Right cardiac atrium (tissue), 5 donors: ENCODE measurements around the gene WNT5B. TPM values are rescaled to one million over a fixed set of nuclear protein-coding genes. Genes with fewer than 3 reads are reported as not detected.

ENCODE experiments used
- ATAC-seq, 2 donors: fragments of 200-7000 bp; cut with Tn5 transposase; one replicate each; pipeline versions ENCODE4 v1.8.0 to v1.9.1; 2020; ENCODE audit warnings: moderate library complexity in 2 of 2, mild to moderate bottlenecking in 1 of 2
- DNase-seq, 3 donors: peaks; one replicate each; pipeline ENCODE4 v3.0.0-alpha.2; 2020
- H3K27ac ChIP-seq: one replicate; pipeline ENCODE4 v1.5.1; 2013; ENCODE audit warnings: mild to moderate bottlenecking, low read length, control low read depth, moderate library complexity
- H3K27me3 ChIP-seq: one replicate; pipeline ENCODE4 v1.6.1; 2013; ENCODE audit not compliant: control insufficient read depth, insufficient read depth
- H3K4me1 ChIP-seq: one replicate; pipeline ENCODE4 v1.6.1; 2013; ENCODE audit warnings: low read length; ENCODE audit not compliant: control insufficient read depth, insufficient read depth
- H3K4me3 ChIP-seq: one replicate; pipeline ENCODE4 v1.5.1; 2013; ENCODE audit warnings: low read length, control low read depth
- H3K9me3 ChIP-seq: one replicate; pipeline ENCODE4 v1.6.1; 2013; ENCODE audit warnings: low read length; ENCODE audit not compliant: control insufficient read depth
- WGBS: extraction: QIAGEN DNeasy Blood & Tissue Kit; methylation state at CpG from one replicate; pipeline ENCODE4 v1.1.7; 2013; 5-methylcytosine and 5-hydroxymethylcytosine counted together
- intact Hi-C, 4 donors: fragments of 100-400 bp; cut with DNase I; formaldehyde crosslinking; loops; one replicate each; pipeline versions ENCODE4 v1.11.0 to v1.14.0; 2022 to 2023
- polyA plus RNA-seq: library from polyadenylated mRNA; stranded (reverse); fragments of 200-250 nt; gene quantifications from one replicate; pipeline ENCODE4 v1.2.3, GENCODE V29; 2013
- total RNA-seq, 4 donors: library from RNA; stranded (reverse); fragmentation: NEBNext Ultra II Directional; extraction: Animal tissue kit (Norgen Biotek cat#: 25700); gene quantifications; one replicate each; pipeline ENCODE4 v1.2.1, GENCODE V29; 2021
- donor health status: healthy with polysubstance abuse.
- donor health status: DM: no; HTN: yes; CAD: no.
- donor health status: DM: no; HTN: no; CAD: no.
- donor health status: DM: no; HTN: yes; CAD: no; lungs with severe emphysema.
- donor health status: DM: yes; HTN: yes; CAD: no.

The WNT5B gene
- total and polyA plus RNA-seq, 5 donors: 1.7 to 3.6 (median 1.9) TPM

GRCh38 chr12:1590221-1590979, 38.6 kb upstream of the WNT5B start:
- ATAC-seq (peak; percentile 70 to 80), DNase-seq (peak; percentile 29 to 83 (median 70))
- no peaks in the 10 kb centered on the region for H3K9me3 ChIP-seq
- 19% methylated on average over 12 of the region's 12 CpGs for WGBS
- H3K4me1 ChIP-seq: peaks cover 7% of the 10 kb centered on the region
- intact Hi-C loops: no loop called here
- H3K4me3 ChIP-seq: peak overlapping the region; percentile 45
- no peaks in the 10 kb centered on the region for H3K27me3 ChIP-seq
- peak overlapping the region; percentile 86 for H3K27ac ChIP-seq

DNA sequence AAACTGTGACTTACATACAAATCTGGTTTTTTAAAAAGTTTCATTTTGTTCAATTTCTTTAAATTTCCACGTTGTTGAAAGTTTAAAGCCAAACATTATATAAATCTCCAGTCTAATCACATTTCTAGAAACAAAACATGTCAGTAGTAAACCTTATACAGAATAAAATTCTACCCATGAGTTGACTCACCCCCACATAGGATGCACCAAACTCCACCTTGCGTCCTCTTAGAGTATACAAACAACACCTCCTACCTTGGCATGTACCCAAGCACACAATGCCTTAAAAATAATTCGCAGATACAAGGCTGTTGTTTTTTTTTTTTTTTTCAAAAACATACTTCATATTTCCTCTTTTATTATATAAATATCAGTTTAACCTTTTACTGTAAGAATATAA, 38.0 kb upstream of the WNT5B start:
- no peak for DNase-seq
- peak overlapping the region; percentile 45 for H3K4me3 ChIP-seq
- no peak overlapping the region for H3K27ac ChIP-seq
- no peak for ATAC-seq
- H3K4me1 ChIP-seq: peaks cover 7% of the 10 kb centered on the region
- H3K27me3 ChIP-seq: no peaks in the 10 kb centered on the region
- WGBS: 11% methylated on average over 3 of the region's 3 CpGs
- no peaks in the 10 kb centered on the region for H3K9me3 ChIP-seq
- intact Hi-C loops: no loop called here

DNA sequence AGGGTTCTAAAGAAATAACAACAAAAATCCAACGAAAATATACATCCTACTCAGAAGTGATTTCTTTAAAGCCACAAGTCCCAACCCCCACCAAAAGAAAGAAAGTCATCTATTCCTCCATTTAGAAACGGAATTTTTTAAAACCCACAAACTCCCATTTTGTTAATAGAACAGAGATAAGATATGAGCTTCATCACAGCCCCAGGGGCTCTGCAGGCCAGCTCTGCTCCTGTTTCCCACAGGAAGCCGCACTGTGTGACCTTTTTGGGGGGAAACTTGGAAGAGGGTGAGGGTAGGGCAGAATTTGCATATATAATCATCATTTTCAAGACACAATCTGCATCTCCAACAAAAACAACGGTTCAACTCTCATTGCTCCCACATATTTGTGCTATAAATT, 37.5 kb upstream of the WNT5B start:
- no peak overlapping the region for H3K27ac ChIP-seq
- peaks cover 7% of the 10 kb centered on the region for H3K4me1 ChIP-seq
- ATAC-seq (no peak), DNase-seq (no peak)
- H3K4me3 ChIP-seq: peak overlapping the region; percentile 85
- no peaks in the 10 kb centered on the region for H3K9me3 ChIP-seq
- intact Hi-C loops: no loop called here
- no peaks in the 10 kb centered on the region for H3K27me3 ChIP-seq
- 14% methylated on average over 4 of the region's 4 CpGs for WGBS

DNA sequence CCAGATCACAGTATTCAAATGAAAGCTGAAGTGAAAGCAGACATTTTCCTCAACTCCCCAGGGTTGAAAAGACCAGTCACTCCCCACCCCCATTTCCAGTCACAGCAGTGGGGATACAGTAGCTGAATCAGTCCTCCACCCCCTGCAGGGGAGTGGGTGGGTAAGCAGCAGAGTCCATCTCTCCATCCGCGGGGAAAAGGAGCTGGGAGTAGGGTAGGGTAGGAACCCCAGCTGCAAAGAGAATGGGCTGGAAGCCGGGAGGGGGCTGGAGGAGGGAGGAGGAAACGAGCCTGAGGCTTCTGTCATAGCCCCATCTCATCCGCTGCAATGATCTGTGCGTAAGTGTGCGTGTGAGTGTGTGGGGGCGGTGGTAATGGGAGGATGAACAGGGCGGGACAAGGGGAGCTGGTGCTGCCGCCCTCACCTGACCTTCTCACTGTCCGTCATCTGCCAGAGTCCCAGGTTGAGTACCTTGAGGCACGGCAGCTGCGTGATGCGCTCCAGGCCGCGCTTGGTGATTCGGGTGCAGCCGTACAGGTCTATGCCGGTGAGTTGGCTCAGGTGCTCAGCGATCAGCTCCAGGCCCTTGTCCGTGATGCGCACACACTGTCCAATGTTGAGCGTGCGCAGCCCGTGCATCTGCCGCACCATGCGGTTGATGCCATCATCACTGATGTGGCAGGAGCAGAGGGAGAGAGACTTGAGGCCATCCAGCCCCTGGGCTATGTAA, 36.4 kb upstream of the WNT5B start:
- intact Hi-C loops: no loop called here
- peaks cover 5% of the 10 kb centered on the region for H3K4me1 ChIP-seq
- no peaks in the 10 kb centered on the region for H3K27me3 ChIP-seq
- 17% methylated on average over 27 of the region's 27 CpGs for WGBS
- peak; percentile 5 to 22 for ATAC-seq
- peak; percentile 42 to 69 (median 60) for DNase-seq
- peak overlapping the region; percentile 85 for H3K4me3 ChIP-seq
- no peaks in the 10 kb centered on the region for H3K9me3 ChIP-seq
- peak overlapping the region; percentile 26 for H3K27ac ChIP-seq

DNA sequence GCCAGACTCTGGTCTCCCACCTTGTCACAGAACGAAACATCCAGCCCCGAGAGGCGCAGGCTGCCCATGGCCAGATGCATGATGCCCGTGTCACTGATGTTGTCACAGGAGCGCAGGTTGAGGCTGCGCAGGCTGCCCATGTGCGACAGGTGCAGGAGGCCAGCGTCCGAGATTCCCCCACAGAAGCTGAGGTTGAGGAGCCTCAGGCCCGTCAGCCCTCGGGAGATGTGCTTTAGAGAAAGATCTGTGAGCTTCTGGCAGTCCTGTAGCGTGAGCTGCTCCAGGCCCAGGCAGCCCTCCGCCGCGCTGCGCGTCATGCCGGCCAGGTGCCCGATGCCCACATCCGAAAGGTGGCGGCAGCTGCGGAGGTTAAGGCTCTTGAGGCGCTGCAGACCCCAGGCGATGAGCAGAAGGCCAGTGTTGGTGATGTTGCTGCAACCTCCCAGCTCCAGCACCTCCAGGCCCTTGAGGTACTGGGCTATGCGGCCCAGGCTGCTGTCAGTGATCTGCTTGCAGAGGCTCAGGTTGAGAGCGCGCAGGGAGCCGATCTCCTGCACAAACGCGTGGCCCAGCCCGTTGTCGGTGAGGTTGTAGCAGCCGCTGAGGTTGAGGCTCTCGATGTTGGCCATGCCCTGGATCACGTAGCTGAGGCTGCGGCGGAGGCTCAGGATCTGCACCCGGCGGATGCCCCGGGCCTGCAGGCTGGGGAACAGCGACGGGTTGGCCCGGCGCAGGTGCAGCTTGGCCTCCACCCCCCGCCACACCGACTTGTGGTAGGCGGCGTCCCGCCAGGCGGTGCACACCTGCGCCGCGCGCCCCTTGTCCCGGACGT, 35.6 kb upstream of the WNT5B start:
- peak overlapping the region; percentile 74 for H3K27ac ChIP-seq
- ATAC-seq: peak; percentile 4
- peak in 2 of 3 donors; percentile 38 to 74 for DNase-seq
- H3K27me3 ChIP-seq: no peaks in the 10 kb centered on the region
- H3K4me3 ChIP-seq: peak overlapping the region; percentile 85
- no peaks in the 10 kb centered on the region for H3K9me3 ChIP-seq
- WGBS: 6% methylated on average over 56 of the region's 56 CpGs
- H3K4me1 ChIP-seq: peaks cover 5% of the 10 kb centered on the region
- intact Hi-C loops: no loop called here

GRCh38 chr12:1594006-1594260, 35.1 kb upstream of the WNT5B start:
- Histone ChIP-seq H3K4me3 (peak overlapping the region; percentile 85), H3K27ac (peak overlapping the region; percentile 74), H3K4me1 (peaks cover 2% of the 10 kb centered on the region), H3K9me3 (no peaks in the 10 kb centered on the region), H3K27me3 (no peaks in the 10 kb centered on the region)
- DNase-seq (no peak), ATAC-seq (no peak)
- 0% methylated on average over 34 of the region's 34 CpGs for WGBS
- intact Hi-C loops: no loop called here

DNA sequence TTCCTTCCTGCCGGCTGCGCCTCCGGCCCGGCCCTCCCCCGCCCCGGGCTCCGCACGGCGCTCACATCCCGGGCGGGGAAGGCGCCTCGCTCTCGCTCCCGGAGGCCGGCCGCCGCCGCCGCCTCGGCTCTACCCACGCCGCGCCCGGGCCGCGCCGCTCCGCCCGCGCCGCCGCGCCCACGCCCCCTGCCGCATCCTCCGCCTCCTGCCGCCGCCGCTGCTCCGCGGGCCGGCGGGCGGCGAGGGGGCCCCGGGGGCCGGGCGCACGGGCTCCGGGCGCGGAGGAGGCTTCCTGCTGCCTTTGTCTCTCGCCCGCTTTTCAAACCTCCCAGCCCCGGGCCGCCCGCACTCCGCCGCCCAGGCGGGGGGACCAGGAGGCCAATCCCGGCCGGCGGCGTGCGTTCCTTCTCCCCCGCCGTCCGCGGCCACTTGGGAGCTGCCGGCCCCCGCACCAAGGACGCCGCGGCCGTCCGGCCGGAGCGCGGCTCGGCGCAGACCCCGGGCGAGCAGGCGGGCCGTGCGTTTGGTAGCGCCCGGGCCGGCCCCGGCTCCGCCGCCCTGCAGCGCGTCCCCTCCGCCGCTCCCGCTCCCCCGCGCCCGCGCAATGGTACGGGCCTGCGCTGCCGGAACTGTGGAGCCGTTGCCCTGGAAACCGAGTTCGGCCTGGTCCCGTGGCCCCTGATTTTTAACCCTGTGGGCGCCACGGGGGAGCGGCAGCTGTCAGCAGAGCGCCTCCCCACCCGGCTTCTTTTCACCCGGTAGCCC, 34.6 kb upstream of the WNT5B start, which contains the start of gene FBXL14:
Gene FBXL14, minus strand, starts transcription at position 321 of the 765 bp plus-strand sequence. CDS start 515 bp downstream, outside the sequence.
- ATAC-seq (peak; percentile 82 to 85), DNase-seq (peak; percentile 92 to 96 (median 96))
- peak within 1 kb of the TSS; percentile 85 for H3K4me3 ChIP-seq
- no peaks in the 10 kb centered on the region for H3K9me3 ChIP-seq
- under 1% methylated on average over 115 of the region's 115 CpGs for WGBS
- H3K4me1 ChIP-seq: peaks cover 2% of the 10 kb centered on the region
- intact Hi-C loops: no loop called here
- H3K27ac ChIP-seq: peak within 1 kb of the TSS; percentile 74
- no peaks in the 10 kb centered on the region for H3K27me3 ChIP-seq

- Histone ChIP-seq H3K4me3 (peak overlapping the region; percentile 85), H3K27me3 (no peaks in the 10 kb centered on the region), H3K27ac (peak overlapping the region; percentile 74), H3K9me3 (no peaks in the 10 kb centered on the region), H3K4me1 (peaks cover 2% of the 10 kb centered on the region)
- intact Hi-C loops: no loop called here
- 8% methylated on average over 19 of the region's 19 CpGs for WGBS
- ATAC-seq (peak in 1 of 2 donors; percentile 4), DNase-seq (peak in 1 of 3 donors; percentile 31)
Observed at GRCh38 chr12:1595026-1595561, 33.9 kb upstream of the WNT5B start.

GRCh38 chr12:1595690-1596347, 33.2 kb upstream of the WNT5B start:
- Histone ChIP-seq H3K4me1 (peaks cover 2% of the 10 kb centered on the region), H3K27me3 (no peaks in the 10 kb centered on the region), H3K9me3 (no peaks in the 10 kb centered on the region), H3K27ac (no peak overlapping the region), H3K4me3 (peak overlapping the region; percentile 85)
- intact Hi-C loops: no loop called here
- 80% methylated on average over 9 of the region's 9 CpGs for WGBS
- ATAC-seq (no peak), DNase-seq (no peak)

DNA sequence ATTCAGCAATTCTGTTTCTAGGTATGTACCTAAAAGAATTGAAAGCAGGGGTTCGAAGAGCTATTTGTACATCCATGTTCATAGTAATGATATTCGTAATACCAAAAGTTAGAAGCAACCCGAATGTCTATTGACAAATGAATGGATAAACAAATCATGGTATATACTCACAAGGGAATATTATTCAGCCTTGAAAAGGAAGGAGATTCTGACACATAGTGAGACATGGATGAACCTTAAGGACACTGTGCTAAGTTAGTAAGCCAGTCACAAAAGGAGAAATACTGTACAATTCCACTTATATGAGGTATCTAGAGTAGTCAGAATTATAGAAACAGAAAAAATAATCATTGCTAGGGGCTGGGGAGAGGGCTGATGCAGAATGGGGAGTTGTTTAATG, 30.3 kb upstream of the WNT5B start:
- intact Hi-C loops: no loop called here
- H3K4me3 ChIP-seq: no peak overlapping the region
- H3K27me3 ChIP-seq: no peaks in the 10 kb centered on the region
- DNase-seq (no peak), ATAC-seq (no peak)
- H3K4me1 ChIP-seq: no peaks in the 10 kb centered on the region
- H3K27ac ChIP-seq: no peak overlapping the region
- H3K9me3 ChIP-seq: no peaks in the 10 kb centered on the region
- 97% methylated on average over 3 of the region's 3 CpGs for whole genome bisulfite sequencing
